HG03196 (cell line): Measurements from ENCODE around the gene ARID1B.

Experiments
- ATAC-seq: cut with Tn5 transposase; IDR thresholded peaks from one replicate; pipeline ENCODE4 v1.9.1; 2021; ENCODE audit not compliant: unreplicated experiment

The ARID1B gene

DNA sequence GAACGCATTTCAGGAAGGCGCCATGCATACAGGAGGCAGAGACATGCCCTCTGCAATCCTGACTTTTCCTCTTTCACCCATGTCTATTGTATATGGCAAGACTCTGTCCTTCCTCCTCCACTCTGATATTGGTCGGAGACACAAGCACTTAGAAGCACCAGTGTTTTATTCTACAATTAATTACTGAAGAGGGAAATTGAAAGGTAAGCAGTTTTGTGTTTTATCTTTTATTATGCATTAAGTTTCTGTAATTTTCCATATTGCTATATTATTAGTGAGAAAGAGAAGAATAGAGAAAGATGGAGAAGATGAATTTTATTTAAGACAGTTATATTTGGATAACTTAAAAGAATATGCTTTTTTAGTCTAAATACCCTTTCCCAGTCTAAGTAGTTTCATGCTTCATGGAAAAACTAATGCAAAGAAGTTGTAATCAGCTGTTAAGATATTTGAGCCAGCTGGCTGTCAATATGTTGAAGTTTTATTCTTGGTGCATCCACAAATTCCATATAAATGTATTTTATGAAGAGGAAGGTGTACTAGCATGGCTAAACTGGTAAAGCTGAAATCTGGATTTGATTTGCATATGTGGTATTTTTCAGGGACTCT lies 13.6 kb downstream of the ARID1B start:
- no peak for ATAC-seq

DNA sequence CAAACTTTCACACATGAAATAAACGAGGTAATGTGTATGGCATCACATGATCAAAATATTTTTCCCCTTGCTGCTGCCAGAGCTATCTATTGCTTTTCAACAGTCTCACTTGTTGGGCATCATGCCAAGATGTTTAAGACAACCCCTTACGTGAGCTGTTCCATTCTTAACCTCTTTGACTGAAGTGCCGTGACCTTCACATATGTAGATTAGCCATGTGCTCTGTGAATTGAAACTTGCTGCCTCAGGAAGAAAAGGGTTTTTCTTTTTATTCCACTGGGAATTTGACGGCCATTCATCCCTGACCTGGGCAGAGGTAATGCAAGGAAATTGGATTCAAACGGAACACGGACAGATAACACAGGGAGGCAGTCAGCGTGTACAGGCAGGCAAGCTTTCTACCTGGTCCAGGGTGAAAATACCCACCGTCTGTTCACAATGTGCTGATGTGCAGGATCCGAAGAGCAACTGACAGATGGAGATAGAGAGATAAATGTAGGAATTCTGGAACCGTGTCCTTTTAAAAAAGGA lies 14.2 kb downstream of the ARID1B start:
- ATAC-seq = peak; percentile 61

DNA sequence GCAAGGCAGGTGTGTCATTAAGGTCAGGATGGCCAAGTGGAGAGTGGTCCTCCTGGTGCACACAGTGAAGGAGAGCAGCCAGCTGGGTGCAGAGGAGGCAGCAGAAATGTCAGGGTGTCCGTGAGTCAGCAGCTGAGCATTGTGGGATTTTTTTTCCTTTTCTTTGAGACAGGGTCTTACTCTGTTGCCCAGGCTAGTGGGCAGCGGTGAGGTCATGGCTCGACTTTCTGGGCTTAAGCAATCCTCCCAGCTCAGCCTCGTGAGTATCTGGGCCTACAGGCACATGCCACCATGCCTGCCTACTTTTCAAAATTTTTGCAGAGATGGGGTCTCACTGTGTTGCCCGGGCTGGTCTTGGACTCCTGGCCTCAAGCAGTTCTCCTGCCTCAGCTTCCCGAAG lies 16.0 kb downstream of the ARID1B start:
- no peak for ATAC-seq

- no peak for ATAC-seq
Measured at GRCh38 chr6:156794546-156795354, 17.6 kb downstream of the ARID1B start.

DNA sequence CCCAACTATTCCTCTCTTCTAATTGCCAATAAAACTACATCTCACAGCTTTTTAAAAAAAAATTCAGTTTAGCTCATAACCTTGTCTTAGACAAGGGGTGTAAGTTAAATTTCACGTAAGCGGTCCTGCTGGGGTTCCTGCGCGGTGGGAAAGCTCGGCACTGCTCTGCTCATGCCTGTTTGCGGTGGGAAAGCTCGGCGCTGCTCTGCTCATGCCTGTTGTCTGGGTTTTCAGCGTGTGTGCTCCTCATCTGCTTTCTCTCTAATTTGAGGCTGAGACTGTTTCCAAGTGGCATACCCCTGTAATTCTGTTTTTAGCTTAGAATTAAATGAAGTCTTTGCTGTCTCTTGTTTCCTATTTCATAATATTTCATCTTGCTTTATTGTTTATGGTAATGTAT lies 18.6 kb downstream of the ARID1B start:
- no peak for ATAC-seq

GRCh38 chr6:156796627-156797026 lies 19.4 kb downstream of the ARID1B start:
- ATAC-seq = no peak

GRCh38 chr6:156797901-156798735 lies 20.9 kb downstream of the ARID1B start:
- no peak for ATAC-seq

DNA sequence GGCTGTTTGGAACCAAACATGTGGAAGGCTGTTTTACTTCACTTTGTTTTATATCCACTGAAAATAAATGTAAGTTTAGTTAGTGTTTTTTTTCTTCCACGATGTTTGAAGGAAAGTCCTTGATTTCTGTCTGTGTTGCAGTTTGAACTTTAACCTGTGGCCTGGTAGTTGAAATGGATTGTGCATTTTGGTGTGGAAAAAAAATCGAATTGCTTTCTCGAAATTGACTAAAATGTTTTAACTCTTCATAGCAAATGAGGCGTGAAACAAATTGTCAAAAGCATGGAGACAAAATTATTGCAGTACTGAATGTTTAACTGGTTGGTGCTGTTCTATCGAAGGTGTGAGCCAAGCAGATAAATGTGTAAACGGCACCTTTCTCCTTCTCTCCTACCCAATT lies 24.5 kb downstream of the ARID1B start:
- ATAC-seq = no peak

DNA sequence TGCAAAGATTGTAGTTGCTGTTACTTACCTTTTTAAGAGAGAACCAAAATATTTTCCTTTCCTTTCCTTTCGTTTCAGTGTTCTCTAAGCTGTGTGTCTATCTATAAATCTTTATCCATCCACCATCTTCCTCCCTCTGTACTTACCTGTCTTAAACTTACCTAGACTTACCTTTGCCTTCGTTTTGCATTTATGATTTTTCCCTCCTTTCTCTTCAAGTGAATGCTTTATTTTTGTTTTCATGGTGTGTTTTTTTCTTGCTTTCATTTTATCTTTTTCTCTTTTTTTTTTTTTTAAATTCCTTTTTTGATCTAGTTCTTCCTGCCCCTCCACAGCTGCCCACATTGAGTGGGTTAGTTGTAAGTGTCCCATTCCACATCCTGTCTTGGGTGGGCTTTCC lies 26.2 kb downstream of the ARID1B start:
- no peak for ATAC-seq

GRCh38 chr6:156804402-156804801 lies 27.2 kb downstream of the ARID1B start:
- no peak for ATAC-seq

- ATAC-seq = no peak
Measured at GRCh38 chr6:156806155-156806554, 29.0 kb downstream of the ARID1B start.

- ATAC-seq = no peak
Measured at GRCh38 chr6:156807028-156807427, 29.9 kb downstream of the ARID1B start.

DNA sequence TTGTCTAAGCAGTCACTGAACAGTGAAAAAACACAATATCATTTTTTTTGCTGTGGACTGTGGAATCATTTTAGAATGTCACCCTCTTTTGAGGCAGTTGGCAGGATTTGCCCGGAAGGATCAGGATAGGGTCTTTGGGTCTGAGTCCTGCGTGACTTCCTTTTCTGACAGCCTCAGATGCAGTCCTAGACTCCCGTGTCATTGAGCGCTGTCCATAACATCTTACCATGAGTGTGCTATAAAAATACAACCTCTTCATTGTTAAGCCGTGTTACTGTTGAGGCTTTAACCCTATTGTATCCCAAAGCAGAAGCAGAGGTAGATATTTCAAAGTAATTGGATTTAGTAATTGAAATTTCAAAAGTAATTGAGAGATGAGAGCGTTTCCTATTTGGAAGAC lies 30.6 kb downstream of the ARID1B start:
- ATAC-seq = no peak

DNA sequence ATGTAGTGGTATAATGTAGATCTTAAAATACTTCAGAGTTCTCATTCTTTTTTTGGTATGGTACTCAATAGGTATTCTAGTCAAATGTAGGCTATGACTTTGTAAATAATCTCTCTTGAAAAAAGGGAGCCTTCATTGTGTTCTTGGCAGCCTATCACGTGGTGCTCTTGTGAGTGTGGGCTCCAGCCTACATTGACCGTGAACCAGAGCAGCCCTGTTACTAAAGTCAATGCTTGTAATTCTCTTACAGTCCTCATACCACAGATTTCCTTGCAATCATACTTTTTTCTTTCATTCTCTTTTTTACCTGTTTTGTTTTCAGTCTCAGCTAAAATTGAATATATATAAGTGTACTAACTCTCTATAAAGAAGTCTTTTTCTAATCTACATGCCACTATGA lies 31.1 kb downstream of the ARID1B start:
- ATAC-seq = no peak

- peak; percentile 81 for ATAC-seq
Measured at GRCh38 chr6:156809034-156809433, 31.9 kb downstream of the ARID1B start.

GRCh38 chr6:156809446-156810178 lies 32.4 kb downstream of the ARID1B start:
- no peak for ATAC-seq

DNA sequence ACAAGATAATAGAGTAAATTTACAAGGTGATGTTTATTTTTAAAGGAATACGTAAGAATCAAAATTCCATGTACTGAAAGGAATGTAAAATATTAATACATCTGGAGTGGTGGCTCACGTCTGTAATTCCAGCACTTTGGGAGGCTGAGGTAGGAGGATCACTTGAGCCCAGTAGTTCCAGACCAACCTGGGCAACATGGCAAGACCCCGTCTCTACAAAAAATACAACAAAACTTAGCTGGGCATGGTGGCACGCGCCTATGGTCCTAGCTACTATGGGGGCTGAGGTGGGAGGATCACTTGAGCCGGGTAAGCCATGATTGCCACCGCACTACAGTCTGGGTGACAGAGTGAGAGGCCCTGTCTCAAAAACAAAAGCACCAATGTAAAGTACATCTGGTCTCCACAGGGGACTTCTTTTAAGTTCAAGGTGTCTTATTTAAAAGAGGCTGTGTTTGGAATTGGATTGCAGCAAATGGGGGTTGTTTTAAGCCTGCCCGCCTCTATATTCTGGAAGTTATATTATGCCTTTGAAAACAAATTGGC lies 36.9 kb downstream of the ARID1B start:
- no peak for ATAC-seq

- ATAC-seq = no peak
Measured at GRCh38 chr6:156816505-156816904, 39.3 kb downstream of the ARID1B start.

DNA sequence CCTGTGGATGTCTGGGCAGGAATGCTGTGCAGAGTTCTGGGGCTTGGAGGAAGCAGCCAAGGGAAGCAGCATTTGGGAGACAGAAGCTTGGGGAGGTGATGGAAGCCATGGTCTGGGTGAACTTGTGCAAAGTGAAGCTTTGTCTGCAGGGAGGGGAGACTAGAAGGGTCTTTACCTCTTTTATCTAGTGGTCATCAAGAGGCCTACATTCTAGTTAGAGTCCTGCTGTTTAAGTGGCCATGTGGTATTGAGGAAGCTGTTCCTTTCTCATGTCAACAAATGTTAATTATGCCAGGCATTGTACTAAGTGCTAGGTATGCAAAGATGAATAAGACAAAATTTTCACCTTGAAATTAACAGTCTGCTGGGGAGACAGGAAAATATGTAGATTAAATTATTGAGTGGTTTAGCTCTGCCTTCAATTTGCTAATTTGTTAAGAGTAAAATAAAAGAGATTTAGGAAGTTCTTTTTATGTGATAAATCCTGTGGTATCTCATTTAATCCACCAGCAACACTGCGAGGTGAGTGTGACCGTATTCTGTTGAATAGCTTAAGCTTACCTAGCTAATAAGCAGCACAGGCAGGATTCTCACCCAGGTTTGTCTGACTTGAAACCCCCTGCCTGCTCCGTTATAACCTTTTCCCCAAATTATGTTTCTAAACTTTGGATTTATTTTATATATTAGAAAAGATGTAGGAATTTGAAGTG lies 43.1 kb downstream of the ARID1B start:
- ATAC-seq = no peak

GRCh38 chr6:156821707-156822106 lies 44.5 kb downstream of the ARID1B start:
- no peak for ATAC-seq
